KMS-11 (cell line): ENCODE data around the gene CREM.

Source experiments
- H2AFZ ChIP-seq: fragments of 200-600 bp; sonication (generic); 2 replicates; pipeline ENCODE4 v1.6.1; 2016; ENCODE audit warnings: antibody characterized with exemption, mixed run types, low read depth
- H3K27ac ChIP-seq: fragments of 200-600 bp; sonication (generic); 2 replicates; pipeline ENCODE4 v1.6.1; 2016; ENCODE audit warnings: mild to moderate bottlenecking, mixed run types
- H3K27me3 ChIP-seq: fragments of 200-600 bp; sonication (generic); 2 replicates; pipeline ENCODE4 v1.6.1; 2017; ENCODE audit warnings: mild to moderate bottlenecking, low read depth, mixed run types, moderate library complexity; ENCODE audit not compliant: insufficient read depth
- H3K36me3 ChIP-seq: fragments of 200-600 bp; sonication (generic); 2 replicates; pipeline ENCODE4 v1.6.1; 2017; ENCODE audit warnings: mild to moderate bottlenecking, mixed run types; ENCODE audit not compliant: insufficient read depth
- H3K4me1 ChIP-seq: fragments of 200-600 bp; sonication (generic); 2 replicates; pipeline ENCODE4 v1.6.1; 2016; ENCODE audit warnings: mild to moderate bottlenecking, low read depth, mixed run types; ENCODE audit not compliant: poor library complexity, severe bottlenecking
- H3K4me2 ChIP-seq: fragments of 200-600 bp; sonication (generic); 2 replicates; pipeline ENCODE4 v1.7.0; 2016; ENCODE audit warnings: mild to moderate bottlenecking, mixed run types
- H3K4me3 ChIP-seq: fragments of 200-600 bp; sonication (generic); IDR thresholded peaks from 2 replicates; pipeline ENCODE4 v1.6.1; 2017; ENCODE audit warnings: low read depth, low read length, mixed read lengths; ENCODE audit not compliant: insufficient read depth
- H3K79me2 ChIP-seq: fragments of 200-600 bp; sonication (generic); 2 replicates; pipeline ENCODE4 v1.6.1; 2016; ENCODE audit warnings: low read depth, mixed run types; ENCODE audit not compliant: insufficient read depth
- H3K9ac ChIP-seq: fragments of 200-600 bp; sonication (generic); 2 replicates; pipeline ENCODE4 v1.6.1; 2016; ENCODE audit warnings: mild to moderate bottlenecking, mixed run types
- H4K20me1 ChIP-seq: fragments of 200-600 bp; sonication (generic); 2 replicates; pipeline ENCODE4 v1.6.1; 2016; ENCODE audit warnings: mild to moderate bottlenecking, mixed run types; ENCODE audit not compliant: insufficient read depth
- TF ChIP-seq, protein P1 (sequence below): fragments of 200-600 bp; sonication (generic); conservative IDR thresholded peaks from 2 replicates; pipeline ENCODE4 v1.6.1; 2017; ENCODE audit warnings: low read depth, mild to moderate bottlenecking, antibody characterized with exemption, low read length, moderate library complexity, mixed read lengths

The CREM gene

DNA sequence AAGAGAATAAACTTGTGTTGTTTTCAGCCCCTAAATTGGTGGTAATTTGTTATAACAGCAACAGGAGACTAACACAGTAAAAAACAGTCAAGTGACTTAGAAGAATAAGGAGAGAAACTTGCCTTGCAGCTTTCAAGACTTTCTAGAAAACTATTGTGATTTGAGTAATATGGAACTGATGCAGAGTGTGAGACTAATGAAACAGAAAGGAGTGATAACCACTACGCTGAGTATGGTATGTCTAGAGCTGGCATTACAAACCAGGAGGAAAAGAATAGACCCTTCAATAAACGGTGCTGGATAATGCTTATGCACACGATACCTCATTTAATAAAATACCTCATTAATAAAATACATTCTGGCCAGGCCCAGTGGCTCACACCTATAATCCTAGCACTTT lies 99.9 kb downstream of the CREM start:
- Histone ChIP-seq H3K4me1 (no peaks in the 10 kb centered on the region), H4K20me1 (no peaks in the 10 kb centered on the region), H3K4me2 (no peak overlapping the region), H3K27me3 (no peaks in the 10 kb centered on the region), H2AFZ (no peak overlapping the region), H3K9ac (no peak overlapping the region), H3K79me2 (no peaks in the 10 kb centered on the region), H3K4me3 (no peak overlapping the region), H3K36me3 (no peaks in the 10 kb centered on the region), H3K27ac (no peak overlapping the region)
- TF ChIP-seq, protein P1, sequence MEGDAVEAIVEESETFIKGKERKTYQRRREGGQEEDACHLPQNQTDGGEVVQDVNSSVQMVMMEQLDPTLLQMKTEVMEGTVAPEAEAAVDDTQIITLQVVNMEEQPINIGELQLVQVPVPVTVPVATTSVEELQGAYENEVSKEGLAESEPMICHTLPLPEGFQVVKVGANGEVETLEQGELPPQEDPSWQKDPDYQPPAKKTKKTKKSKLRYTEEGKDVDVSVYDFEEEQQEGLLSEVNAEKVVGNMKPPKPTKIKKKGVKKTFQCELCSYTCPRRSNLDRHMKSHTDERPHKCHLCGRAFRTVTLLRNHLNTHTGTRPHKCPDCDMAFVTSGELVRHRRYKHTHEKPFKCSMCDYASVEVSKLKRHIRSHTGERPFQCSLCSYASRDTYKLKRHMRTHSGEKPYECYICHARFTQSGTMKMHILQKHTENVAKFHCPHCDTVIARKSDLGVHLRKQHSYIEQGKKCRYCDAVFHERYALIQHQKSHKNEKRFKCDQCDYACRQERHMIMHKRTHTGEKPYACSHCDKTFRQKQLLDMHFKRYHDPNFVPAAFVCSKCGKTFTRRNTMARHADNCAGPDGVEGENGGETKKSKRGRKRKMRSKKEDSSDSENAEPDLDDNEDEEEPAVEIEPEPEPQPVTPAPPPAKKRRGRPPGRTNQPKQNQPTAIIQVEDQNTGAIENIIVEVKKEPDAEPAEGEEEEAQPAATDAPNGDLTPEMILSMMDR, result no peak

DNA sequence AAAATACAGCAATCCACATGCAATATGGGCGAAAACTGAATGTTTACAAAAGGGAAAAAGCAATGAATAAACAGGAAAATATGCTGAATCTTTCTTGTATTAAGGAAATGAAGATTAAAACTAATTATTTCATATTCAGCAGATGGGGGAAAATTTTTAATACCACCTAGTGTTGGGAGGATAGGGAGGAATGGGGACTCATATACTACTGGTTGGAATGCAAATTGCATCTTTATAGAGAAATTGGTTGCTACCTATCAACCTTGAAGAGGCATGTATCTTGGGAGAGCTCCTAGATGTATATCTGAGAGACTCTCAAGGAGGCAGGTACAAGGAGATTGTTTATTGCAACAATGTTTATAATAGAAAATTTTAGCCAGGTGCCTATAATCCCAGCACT lies 101.4 kb downstream of the CREM start:
- H3K27me3 ChIP-seq, result no peaks in the 10 kb centered on the region
- H3K4me2 ChIP-seq, result no peak overlapping the region
- H4K20me1 ChIP-seq, result no peaks in the 10 kb centered on the region
- TF ChIP-seq, protein P1, result no peak
- H3K79me2 ChIP-seq, result no peaks in the 10 kb centered on the region
- H3K9ac ChIP-seq, result no peak overlapping the region
- no peak overlapping the region for H2AFZ ChIP-seq
- no peaks in the 10 kb centered on the region for H3K4me1 ChIP-seq
- H3K27ac ChIP-seq, result no peak overlapping the region
- H3K4me3 ChIP-seq, result no peak overlapping the region
- no peaks in the 10 kb centered on the region for H3K36me3 ChIP-seq

DNA sequence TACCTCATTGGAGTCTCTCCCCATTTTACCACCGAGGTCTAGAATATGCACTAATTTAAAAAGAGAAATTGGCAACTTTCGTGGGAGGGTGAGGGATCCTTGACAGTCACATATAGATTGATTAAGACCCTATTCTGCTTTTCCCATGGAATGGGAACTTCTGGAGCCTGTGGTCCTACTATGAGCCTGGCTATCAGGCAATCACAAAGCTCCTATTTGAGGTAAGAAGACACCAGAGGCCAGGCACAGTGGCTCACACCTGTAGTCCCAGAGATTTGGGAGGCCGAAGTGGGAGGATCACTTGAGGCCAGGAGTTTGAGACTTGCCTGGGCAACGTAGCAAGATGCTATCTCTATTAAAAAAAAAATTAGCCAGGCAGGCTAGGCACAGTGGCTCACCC lies 105.0 kb downstream of the CREM start:
- H3K9ac ChIP-seq, result no peak overlapping the region
- no peak overlapping the region for H2AFZ ChIP-seq
- no peaks in the 10 kb centered on the region for H4K20me1 ChIP-seq
- TF ChIP-seq, protein P1, result no peak
- no peak overlapping the region for H3K4me3 ChIP-seq
- no peaks in the 10 kb centered on the region for H3K79me2 ChIP-seq
- no peak overlapping the region for H3K27ac ChIP-seq
- H3K4me1 ChIP-seq, result no peaks in the 10 kb centered on the region
- no peak overlapping the region for H3K4me2 ChIP-seq
- no peaks in the 10 kb centered on the region for H3K27me3 ChIP-seq
- H3K36me3 ChIP-seq, result no peaks in the 10 kb centered on the region

DNA sequence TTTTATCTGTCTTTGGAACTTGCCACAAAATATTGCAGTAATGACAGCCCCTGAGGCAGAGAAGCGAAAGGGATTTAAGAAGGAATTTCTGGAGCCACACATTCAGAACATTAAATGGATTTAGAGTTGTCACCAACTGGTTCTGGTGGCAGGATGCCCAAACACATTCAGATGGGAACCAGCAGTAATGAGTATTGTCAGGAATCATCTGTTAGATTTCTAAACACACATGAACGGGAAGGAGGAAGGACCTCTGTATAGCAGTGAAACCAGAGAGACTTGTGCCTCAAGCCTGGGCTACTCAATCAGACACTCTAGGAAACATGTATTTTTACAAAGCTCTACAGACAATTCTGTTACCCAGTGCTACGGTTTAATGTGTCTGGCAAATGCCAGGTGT lies 105.9 kb downstream of the CREM start:
- Histone ChIP-seq H3K36me3 (no peaks in the 10 kb centered on the region), H3K27ac (no peak overlapping the region), H3K4me3 (no peak overlapping the region), H3K79me2 (no peaks in the 10 kb centered on the region), H3K9ac (no peak overlapping the region), H3K27me3 (no peaks in the 10 kb centered on the region), H2AFZ (no peak overlapping the region), H3K4me2 (no peak overlapping the region), H3K4me1 (no peaks in the 10 kb centered on the region), H4K20me1 (no peaks in the 10 kb centered on the region)
- TF ChIP-seq, protein P1, result no peak

DNA sequence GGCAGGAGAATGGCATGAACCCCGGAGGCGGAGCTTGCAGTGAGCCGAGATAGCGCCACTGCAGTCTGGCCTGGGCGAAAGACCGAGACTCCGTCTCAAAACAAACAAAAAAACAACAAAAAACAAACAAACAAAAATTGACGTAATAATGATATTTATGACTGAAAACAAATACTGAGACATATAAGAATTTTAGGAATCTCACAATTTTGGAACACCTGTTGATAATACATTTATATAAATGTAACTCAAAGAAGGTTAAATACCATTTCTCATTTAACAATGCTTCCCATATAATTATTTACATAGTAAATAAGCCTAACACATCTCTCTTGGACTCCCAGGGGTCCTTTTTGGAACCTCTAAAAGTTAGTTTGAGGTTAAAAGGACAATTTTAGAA lies 107.4 kb downstream of the CREM start:
- H3K79me2 ChIP-seq, result no peaks in the 10 kb centered on the region
- no peaks in the 10 kb centered on the region for H3K36me3 ChIP-seq
- no peak overlapping the region for H2AFZ ChIP-seq
- H3K4me1 ChIP-seq, result no peaks in the 10 kb centered on the region
- TF ChIP-seq, protein P1, result no peak
- H4K20me1 ChIP-seq, result no peaks in the 10 kb centered on the region
- no peak overlapping the region for H3K4me2 ChIP-seq
- H3K4me3 ChIP-seq, result no peak overlapping the region
- H3K27ac ChIP-seq, result no peak overlapping the region
- no peaks in the 10 kb centered on the region for H3K27me3 ChIP-seq
- no peak overlapping the region for H3K9ac ChIP-seq
